Uterus (tissue), 2 donors: ENCODE data around the gene FZD7.

ENCODE experiments used
- CTCF ChIP-seq, 4 experiments: fragments of 200-600 bp in 2 of 4; fragments of 450-650 bp in 2 of 4; sonication (generic) in 2 of 4; IDR thresholded peaks; one replicate each; pipeline ENCODE4 v1.5.1; 2016 to 2019; ENCODE audit warnings: antibody characterized with exemption in 4 of 4, mild to moderate bottlenecking in 2 of 4, moderate library complexity in 1 of 4
- POLR2A ChIP-seq, 2 donors: fragments of 450-650 bp; IDR thresholded peaks; one replicate each; pipeline ENCODE4 v1.6.1; 2016; ENCODE audit warnings: antibody characterized with exemption in 2 of 2, mild to moderate bottlenecking in 1 of 2, moderate library complexity in 1 of 2

- TF ChIP-seq CTCF (IDR thresholded peaks at IDR 0.05), result no peak
- no peak for TF ChIP-seq POLR2A (IDR thresholded peaks at IDR 0.05)
Observed at GRCh38 chr2:202064171-202064880, 30.7 kb downstream of the FZD7 start.
